GM18861 (cell line): Measurements from ENCODE around the gene PRPF40B.

ENCODE experiments used
- ATAC-seq: cut with Tn5 transposase; IDR thresholded peaks from one replicate; pipeline ENCODE4 v1.9.1; 2021; ENCODE audit not compliant: unreplicated experiment

The PRPF40B gene

GRCh38 chr12:49635656-49636055, 12.3 kb downstream of the PRPF40B start:
- ATAC-seq = no peak

GRCh38 chr12:49636574-49636973, 13.2 kb downstream of the PRPF40B start:
- no peak for ATAC-seq

DNA sequence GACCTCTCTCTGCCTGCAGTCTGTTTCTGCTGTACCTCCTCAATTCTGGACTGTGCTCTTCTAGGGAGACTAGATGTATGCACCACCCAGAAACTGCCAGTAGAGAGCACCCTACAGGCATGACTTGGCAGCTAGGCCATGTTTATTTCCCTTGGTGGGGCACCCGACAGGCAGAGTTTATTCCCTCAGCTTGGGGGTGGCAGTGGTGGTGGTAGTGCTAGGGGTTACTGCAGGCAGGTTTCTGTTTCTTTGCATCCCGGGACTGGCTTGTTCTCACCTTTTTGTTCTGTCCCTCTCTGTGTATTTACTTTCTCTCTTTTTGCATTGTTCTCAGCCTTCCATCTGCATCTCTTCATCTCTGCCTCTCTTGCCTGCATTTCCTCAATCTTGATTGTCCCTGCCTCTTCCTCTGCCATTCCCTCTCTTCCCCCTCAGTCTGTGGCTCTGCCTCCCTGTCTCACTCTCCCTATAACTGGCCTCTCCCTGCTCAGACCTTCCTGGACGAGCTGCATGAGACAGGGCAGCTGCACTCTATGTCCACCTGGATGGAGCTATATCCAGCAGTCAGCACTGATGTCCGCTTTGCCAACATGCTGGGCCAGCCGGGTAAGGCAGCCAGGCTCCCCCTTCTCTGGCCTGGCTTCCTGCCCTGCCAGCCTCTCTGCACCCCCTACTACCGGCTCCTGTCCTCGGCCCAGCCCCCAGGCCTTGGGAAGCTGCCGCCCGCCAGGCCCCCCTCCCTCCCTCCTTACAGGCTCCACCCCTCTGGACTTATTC, 13.8 kb downstream of the PRPF40B start:
- no peak for ATAC-seq

DNA sequence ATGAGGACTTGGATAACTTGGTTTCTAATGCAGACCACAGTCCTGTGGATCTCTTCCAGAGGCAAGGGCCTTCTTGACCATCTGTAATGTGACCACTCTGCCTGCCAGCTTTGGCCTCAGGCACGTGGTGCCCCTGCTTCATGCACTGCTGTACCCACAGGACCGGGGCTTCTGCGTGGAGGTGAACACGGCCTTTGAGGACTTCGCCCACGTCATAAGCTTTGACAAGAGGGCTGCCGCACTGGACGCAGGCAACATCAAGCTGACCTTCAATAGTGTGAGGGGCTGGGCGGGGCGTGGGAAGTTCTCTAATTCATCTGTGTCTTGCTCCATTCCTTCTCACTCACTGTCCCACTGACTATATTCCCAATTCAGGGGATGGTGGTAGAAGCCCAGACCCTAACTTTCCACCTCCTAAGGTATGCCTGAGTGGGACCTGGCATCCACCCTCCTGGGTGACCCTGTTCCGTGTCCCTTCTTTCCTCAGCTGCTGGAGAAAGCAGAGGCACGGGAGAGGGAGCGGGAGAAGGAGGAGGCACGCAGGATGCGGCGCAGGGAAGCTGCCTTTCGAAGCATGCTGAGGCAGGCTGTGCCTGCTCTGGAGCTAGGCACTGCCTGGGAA, 18.5 kb downstream of the PRPF40B start:
- ATAC-seq = no peak

DNA sequence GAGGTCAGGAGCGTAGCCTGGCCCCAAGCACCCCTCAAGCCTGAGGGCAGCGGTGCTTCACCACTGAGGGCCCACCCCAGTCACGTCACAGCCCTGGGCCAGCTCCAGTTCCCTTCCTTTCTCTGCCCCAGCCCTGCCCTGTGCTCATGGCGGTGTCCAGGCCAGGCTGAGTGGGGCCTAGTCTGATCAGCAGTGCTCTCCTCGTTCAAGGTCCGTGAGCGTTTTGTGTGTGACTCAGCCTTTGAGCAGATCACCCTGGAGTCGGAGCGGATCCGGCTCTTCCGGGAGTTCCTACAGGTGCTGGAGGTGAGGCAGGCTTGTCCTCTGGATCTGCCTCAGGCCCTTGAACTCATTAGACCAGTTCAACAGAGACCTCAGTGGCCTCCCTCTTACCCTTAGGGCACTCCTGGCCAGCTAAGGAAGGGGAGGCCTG, 19.0 kb downstream of the PRPF40B start:
- no peak for ATAC-seq

- no peak for ATAC-seq
Observed at GRCh38 chr12:49643135-49643534, 19.8 kb downstream of the PRPF40B start.

GRCh38 chr12:49643961-49644619, 20.7 kb downstream of the PRPF40B start:
- ATAC-seq = no peak

DNA sequence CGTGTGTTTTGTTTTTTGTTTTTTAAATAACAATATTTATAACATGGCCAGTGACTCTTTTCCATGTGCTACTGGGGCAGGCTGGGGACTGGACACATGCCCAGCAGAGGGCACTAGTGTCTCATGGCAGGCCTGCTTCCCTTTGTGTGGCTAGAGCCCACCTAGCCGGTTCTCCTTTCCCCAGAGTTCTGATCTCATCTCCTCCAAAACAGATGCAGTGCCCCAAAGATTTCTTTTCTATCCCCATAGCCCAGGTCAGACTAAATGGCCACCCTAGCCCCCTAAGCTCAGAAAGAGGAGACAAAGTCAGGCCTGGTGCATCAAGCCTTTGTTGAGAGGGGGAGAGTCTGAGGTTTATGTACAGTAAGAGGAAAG, 21.2 kb downstream of the PRPF40B start:
- ATAC-seq = no peak

DNA sequence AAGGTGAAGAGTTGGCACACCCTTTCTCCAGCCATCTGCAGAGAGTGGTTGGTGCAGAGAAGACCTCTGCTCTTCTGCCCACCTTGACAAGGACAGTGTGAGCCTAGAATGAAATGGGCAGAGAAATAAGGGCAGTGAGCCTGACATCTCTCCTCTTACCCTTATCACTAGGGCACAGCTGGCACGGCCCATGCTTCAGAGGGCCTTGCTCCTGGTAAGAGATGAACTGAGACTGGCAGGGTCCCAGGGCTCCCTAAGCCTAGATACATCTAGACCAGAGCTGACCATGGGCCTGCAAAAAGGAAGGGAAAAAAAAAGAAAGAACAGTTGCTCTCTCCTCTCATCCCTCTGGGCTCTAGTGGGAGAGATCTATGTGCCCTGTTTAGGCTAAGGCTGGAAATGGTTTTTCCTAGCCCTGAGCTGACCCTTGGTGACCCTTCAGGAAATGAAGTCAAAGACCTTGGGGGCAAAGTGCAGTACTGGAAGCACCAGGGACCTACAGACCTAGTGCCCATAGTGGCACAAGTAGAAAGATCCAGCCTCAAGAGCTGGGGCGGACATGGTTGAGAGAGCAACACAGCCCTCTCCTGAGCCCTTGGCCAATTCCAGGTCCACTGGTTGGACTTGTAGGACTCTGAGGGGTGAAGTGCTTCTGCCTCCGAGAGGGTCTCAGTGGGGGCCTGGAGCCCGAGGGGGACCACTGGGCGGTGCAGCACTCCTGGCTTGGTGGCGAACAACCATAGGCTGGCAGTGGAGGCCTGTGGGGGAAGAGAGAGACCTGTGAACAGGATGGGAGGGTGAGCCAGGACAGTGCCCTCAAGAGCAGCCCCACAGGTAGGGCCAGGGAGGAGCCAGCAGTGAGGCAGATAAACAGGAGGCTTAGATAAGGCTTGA, 22.0 kb downstream of the PRPF40B start:
- ATAC-seq = no peak

DNA sequence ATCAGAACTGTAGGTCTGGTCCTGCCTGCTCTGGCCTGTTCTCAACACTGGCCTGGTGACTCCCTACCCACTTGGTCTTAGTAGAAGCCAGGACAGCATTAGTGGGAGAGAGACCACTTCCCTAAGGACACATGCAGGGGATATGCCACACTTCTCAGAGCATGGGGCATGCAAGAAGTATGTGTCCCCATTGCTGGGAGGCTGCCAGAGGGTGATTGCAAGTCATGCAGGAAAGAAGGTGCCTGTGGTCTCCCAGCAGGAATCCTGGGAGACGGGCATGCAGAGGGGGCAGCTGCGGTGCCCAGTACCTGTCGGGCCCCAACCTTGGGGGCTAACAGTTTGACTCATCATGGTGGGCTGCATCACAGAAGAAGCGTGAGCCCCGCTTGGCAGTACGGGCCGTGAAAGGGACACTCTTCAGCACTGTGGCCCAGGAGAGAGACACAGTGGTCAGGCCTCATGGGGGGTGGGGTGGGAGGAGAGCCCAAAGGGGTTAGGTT, 23.0 kb downstream of the PRPF40B start:
- ATAC-seq = no peak

- no peak for ATAC-seq
Observed at GRCh38 chr12:49646871-49647654, 23.7 kb downstream of the PRPF40B start.

DNA sequence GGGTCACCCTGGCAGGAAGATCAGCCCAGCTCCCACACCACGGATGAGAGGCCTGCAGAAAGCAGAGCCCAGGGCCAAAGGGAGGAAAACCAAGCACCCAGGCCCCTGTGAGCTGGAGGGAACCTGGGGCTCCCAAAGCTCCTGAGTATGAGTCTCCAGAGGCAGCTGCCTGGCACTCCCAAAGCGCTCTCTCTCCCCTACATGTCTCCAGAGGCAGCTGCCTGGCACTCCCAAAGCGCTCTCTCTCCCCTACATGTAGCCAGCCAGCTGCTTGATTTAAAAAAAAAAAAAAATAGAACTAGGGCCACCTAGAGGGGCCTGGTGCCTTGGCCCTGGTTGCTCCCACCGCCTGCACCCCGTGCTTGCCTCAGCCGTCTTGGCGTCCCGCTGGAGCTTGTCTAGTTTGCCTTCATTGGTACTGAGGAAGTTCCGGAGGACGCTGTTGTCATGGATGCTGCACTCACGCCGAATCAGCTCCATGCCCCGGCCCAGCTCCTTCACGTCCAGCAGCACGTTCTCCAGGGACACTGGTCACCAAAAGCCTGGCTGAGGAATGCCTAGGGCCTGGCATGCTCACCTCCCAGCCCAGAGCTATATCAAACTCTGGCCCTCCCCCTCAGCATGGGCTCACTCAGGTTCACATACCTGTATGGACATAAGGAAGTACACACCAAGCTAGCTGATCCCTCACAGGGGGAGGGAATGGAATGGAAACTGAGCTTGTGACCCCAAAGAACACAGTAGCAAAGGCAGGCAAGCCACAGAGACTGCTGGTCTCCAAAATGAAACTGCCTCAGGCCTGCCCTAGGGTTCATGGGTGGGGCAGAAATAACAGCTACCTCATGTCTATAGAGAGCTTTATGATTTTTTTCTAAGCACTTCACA, 24.7 kb downstream of the PRPF40B start:
- no peak for ATAC-seq

DNA sequence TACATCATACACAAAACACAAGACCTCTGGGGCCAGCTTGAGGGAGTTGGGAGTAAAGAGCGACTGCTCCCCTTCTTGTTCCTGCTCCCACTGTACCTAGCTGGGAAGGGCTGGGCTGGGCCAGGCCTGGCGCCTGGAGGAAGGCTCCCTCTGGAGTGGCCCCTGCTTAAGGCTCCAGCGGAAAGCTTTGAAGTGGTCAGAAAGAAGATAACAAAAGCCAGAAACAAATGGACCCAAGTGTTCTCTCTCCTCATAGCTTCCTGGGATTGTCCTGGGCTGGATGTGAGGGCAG, 25.3 kb downstream of the PRPF40B start:
- no peak for ATAC-seq

- no peak for ATAC-seq
Observed at GRCh38 chr12:49649445-49649844, 26.1 kb downstream of the PRPF40B start.

DNA sequence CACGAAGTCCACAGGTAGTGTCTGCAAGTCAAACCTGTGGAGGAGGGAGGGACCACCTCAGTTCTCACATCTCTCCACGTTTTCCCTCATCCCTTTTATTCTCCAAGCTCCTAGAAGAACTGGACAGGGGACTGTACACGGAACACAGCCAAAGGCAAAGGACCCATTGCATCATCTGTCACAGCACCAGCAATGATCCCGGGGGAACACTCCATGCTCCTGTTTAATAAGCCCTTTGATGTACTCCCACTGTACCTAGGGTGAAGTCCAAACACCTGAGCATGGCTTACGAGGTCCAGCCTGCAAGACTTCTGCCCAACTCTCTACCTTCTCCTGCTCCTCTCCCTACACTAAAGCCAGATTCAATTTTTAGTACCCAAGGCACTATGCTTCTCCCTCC, 26.5 kb downstream of the PRPF40B start:
- ATAC-seq = no peak

DNA sequence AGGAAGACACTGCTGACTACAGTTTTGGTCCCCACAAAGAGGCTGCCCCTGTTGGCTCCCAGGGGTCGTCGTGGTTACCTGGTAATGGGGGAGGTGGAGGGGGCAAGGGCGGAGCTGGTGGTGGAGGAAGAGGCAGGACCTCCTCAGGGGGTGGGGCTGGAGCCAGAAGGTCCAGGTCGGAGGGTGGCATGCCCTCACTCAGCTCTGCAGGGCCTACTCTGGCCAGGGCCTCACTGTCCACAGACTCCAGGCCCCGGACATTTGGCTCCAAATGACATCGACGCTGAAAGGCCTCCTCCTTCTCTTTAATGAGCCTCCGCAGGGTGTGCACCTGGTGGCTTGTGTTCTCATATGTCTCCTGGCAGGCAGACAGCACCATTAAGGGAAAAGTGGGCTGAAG, 28.5 kb downstream of the PRPF40B start:
- no peak for ATAC-seq

- ATAC-seq = no peak
Observed at GRCh38 chr12:49652921-49653520, 29.7 kb downstream of the PRPF40B start.

- no peak for ATAC-seq
Observed at GRCh38 chr12:49654715-49655114, 31.4 kb downstream of the PRPF40B start.

DNA sequence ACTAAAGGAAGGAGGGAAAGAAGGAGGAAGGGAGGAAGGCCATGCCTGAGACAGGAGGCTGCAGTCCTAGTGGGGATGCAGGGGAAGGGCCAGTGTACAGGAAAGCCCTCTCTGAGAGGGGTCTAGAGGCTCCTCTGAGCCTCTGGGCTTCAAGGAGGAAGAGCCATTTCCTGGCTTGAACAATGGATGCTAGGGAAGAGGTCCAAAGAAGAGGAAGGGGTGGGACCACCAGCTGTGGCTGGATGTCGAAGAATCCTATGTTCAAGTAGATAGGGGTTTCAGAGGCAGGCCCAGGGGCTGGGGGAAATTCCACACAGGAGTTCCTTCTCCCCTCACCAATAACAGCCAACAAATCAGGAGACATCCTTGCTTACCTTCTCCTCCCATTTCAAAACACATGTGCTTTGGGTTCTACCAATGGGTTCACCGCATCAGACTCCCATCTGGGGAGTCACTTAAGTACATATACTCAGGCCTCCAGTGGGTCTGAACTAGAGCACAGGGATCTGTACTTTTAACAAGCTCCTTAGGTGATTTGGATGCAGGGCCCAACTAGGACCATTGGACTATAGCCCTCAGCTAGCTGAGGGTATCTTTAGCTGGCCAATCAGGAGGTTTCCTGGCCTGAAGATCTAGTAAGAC, 32.4 kb downstream of the PRPF40B start:
- ATAC-seq = no peak
